ENCODE data around the gene ZCCHC24.

ZCCHC24 gene

GRCh38 chr10:79473496-79474095 lies 28.2 kb upstream of the ZCCHC24 start:
- no peak for DNase-seq (ENCODE audit: extremely low spot score, insufficient read length, low read depth)
- no peak for FAIRE-seq

DNA sequence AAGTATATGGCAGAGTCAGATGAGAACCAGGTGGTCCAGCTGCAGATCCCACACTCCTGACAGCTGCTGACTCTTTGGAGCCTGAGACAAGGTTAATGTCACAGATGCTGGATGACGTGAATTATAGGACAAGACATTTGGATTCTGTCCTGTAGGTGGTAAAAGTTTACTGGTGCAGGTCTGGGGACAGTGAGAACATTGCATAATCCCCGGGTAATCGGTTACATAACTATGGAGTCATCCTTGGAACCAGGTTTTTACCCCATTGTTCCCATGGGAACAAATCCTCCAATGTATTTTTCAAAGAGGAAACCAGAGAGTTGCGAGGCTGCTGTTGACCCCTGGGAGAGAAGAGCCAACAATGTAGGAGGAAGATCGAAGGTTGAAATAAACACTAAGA lies 27.5 kb upstream of the ZCCHC24 start:
- FAIRE-seq (no peak), DNase-seq (ENCODE audit: extremely low spot score, insufficient read length, low read depth) (no peak)

DNA sequence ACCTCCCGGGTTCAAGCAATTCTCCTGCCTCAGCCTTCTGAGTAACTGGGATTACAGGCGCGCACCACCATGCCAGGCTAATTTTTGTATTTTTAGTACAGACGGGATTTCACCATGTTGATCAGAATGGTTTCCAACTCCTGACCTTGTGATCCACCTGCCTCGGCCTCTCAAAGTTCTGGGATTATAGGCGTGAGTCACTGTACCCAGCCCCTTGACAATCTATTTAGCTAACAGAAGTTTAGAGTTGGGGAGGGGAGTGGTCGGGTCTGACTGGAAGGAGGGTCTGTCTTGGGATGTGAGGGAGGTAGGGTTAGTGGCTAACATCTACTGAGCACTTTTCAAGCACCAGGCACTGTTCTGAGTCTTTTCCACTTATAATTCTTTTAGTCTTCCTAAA lies 27.0 kb upstream of the ZCCHC24 start:
- DNase-seq (ENCODE audit: extremely low spot score, insufficient read length, low read depth) = no peak
- FAIRE-seq = no peak

- FAIRE-seq (no peak), DNase-seq (ENCODE audit: extremely low spot score, insufficient read length, low read depth) (no peak)
Observed at GRCh38 chr10:79471776-79472175, 26.4 kb upstream of the ZCCHC24 start.

GRCh38 chr10:79470096-79470495 lies 24.7 kb upstream of the ZCCHC24 start:
- no peak for FAIRE-seq
- no peak for DNase-seq (ENCODE audit: extremely low spot score, insufficient read length, low read depth)

GRCh38 chr10:79468841-79469585 lies 23.6 kb upstream of the ZCCHC24 start:
- DNase-seq (ENCODE audit: extremely low spot score, insufficient read length, low read depth) (no peak), FAIRE-seq (no peak)

DNA sequence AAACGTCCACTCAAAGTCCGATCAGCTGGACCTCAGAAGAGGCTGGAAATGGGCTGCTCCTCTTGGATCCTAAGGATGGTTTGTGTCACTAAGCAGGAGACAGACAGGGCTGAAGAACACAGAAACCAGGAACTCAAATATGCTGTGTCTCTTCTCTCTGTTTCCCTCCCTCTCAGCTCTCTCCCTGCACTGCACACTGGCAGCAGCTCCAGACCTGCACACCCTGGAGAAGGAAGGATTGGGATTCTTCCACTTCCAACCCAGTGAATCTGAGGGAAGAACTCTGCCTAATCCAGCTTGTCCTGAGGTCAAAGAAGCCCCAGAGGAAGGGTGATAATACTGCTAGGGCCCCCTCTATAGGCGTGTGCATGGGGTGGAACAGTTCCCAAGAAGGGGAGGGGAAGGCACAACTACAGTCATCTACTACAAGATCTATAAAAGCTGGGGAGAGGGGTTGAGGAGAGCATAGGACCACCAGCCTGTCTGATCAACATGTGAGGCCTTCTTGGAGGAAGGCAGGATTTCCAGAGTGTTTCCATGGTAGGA lies 22.7 kb upstream of the ZCCHC24 start:
- FAIRE-seq (no peak), DNase-seq (ENCODE audit: extremely low spot score, insufficient read length, low read depth) (no peak)

DNA sequence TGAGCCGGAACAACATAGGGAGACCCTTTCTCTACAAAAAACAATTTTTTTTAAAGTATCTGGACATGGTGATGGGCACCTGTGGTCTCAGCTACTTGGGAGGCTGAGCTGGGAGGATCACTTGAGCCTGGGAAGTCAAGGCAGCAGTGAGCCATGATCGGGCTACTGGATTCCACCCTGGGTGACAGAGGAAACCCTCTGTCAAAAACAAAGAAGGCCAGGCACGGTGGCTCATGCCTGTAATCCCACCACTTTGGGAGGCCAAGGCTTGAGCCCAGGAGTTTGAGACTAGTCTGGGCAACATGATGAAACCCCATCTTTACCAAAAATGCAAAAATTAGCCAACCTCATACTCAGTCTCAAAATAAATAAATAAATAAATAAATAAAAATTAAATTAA lies 19.9 kb upstream of the ZCCHC24 start:
- FAIRE-seq = no peak

GRCh38 chr10:79463578-79464496 lies 18.4 kb upstream of the ZCCHC24 start:
- DNase-seq (ENCODE audit: extremely low spot score, insufficient read length, low read depth) (no peak), FAIRE-seq (no peak)

More for the DNA sequence above, 19.9 kb upstream of the ZCCHC24 start:
- DNase-seq (ENCODE audit: extremely low spot score, insufficient read length, low read depth) = no peak

GRCh38 chr10:79460687-79461086 lies 15.3 kb upstream of the ZCCHC24 start:
- DNase-seq (ENCODE audit: extremely low spot score, insufficient read length, low read depth) (no peak), FAIRE-seq (no peak)

- FAIRE-seq = no peak
- no peak for DNase-seq (ENCODE audit: extremely low spot score, insufficient read length, low read depth)
Observed at GRCh38 chr10:79459243-79459642, 13.8 kb upstream of the ZCCHC24 start.

- FAIRE-seq (no peak), DNase-seq (ENCODE audit: extremely low spot score, insufficient read length, low read depth) (no peak)
Observed at GRCh38 chr10:79458483-79458882, 13.1 kb upstream of the ZCCHC24 start.

DNA sequence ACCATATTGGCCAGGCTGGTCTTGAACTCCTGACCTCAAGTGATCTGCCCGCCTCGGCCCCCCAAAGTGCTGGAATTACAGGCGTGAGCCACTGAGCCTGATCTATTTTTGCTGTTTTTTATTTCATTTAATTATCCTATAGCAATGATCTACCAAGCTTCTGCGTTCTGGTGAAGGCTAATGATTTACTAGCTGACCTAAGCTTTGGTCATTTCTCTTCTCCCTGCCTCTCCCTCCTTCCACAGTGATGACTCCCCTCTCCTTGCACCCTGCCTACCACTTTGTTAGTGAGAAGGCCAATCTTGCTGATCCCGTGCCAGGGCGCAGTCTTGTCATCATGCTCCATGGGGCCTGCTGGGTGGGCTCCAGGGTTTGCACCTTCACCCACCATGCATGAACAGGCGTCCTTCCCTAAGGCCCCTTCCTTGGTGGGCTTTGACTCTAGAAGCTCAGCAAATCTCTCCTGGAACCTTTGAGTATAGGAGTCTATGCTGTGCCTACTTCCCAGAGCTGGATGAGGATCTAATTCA lies 11.9 kb upstream of the ZCCHC24 start:
- FAIRE-seq (no peak), DNase-seq (ENCODE audit: extremely low spot score, insufficient read length, low read depth) (no peak)

- DNase-seq (ENCODE audit: extremely low spot score, insufficient read length, low read depth) = no peak
- FAIRE-seq = no peak
Observed at GRCh38 chr10:79454259-79454658, 8.8 kb upstream of the ZCCHC24 start.

DNA sequence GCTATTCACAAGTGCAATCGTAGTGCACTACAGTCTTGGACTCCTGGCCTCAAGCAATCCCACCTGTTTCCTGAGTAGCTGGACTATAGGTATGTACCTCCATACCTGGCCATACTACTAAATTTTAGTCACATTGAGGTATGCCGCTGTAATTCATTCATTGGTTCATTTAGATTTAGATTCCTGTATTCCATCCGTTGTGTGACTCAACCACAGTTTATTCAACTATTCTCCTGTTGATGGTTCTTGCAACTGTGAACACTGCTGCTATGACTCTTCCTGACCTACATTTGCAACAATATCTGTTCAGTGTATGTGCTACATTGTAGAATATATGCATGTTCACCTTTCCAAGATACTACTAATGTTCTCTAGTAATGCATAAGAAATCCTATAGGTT lies 8.0 kb upstream of the ZCCHC24 start:
- no peak for FAIRE-seq
- DNase-seq (ENCODE audit: extremely low spot score, insufficient read length, low read depth) = no peak

- no peak for DNase-seq (ENCODE audit: extremely low spot score, insufficient read length, low read depth)
- no peak for FAIRE-seq
Observed at GRCh38 chr10:79452174-79452611, 6.8 kb upstream of the ZCCHC24 start.

DNA sequence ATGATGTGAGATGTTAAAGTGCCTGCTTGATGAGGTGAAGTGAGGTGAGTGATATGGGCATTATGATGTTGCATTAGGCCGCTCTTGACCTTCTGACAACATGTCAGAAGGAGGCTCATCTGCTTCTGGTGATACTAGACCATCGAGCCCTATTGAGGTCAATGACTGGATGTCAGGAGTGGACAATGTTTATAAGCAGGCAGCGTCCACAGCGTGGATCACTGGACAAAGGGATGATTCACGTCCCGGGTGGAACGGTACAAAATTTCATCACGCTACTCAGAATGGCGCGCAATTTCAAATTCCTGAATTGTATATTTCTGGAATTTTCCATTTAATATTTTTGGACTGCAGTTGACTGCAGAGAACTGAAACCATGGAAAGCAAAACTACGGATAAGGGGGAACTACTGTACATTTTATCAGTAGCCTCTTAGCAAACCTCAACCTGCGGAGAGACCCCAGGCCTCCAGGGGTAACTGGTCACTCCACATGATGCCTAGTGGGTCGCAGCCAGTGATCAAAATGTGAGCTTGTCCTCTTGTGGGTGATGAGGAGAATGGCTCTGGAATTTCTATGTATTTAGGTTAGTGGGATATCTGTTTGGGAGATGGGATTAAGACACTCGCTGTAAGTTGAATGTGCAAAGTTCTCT lies 5.7 kb upstream of the ZCCHC24 start:
- no peak for DNase-seq (ENCODE audit: extremely low spot score, insufficient read length, low read depth)
- no peak for FAIRE-seq

DNA sequence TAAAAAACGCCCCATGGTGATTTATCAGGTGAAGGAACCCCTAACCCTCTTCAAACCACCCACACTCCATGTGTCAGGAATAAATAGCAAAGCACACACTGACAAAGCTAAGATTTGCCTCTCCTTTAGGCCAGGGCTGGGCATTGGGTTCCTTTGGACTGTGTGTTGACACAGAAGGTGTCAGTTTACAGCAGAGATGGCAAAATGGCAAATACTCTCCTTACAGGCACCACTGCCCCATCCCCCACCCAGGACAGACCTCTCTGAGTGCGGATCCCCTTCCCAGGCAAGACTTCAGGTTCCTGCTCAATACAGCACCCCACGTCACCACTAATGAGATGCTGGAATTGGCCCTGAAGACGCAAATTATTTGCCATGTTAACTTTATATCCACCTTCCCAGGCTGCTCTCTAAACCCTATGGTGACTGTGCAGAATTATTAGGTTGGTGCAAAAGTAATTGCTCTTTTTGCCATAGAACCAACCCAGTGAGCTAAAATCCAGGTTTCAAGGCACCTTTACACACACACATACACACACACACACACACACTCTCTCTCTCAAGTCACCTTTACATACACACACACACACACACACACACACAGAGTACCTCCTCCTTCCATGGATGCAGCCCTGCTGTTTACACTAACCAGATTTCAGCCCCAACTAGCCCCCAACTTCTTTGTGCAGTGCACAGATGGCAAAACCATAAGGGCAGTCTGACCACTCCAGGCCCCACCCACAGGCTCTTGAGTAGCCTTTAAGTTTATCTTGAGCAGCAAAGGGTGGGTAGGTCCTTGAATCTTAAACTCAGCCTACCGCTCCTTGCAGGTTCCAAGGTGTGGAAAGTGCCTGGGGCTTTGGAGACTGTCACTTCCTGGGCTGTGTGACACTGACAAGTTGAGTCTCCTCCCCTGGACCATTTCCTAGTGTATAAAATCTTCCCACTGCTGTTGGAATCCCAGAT lies 4.0 kb upstream of the ZCCHC24 start:
- no peak for DNase-seq (ENCODE audit: extremely low spot score, insufficient read length, low read depth)
- FAIRE-seq = no peak

DNA sequence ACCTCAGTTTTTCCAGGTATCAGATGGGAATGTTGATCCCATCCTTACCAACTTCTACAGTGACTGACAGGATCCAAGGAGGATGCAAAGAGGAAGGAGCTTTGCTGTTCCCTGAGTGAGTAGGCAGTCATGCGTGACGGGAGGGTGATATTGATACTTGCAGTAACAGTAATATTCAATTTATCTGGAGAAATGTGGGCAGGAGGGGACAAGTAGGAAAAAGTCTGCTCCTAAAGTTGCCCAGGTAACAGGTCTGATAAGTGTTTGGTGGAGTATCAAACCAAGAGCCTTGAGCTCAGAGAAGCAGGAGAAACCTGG lies 3.3 kb upstream of the ZCCHC24 start:
- DNase-seq (ENCODE audit: extremely low spot score, insufficient read length, low read depth) = no peak
- FAIRE-seq = no peak
